Naive B cell (primary cell): ENCODE measurements around the gene PRDX5. TPM values are rescaled to one million over a fixed set of nuclear protein-coding genes. Genes with fewer than 3 reads are reported as not detected.

ENCODE experiments used
- ATAC-seq, 2 donors: fragments of 150-1000 bp; cut with Tn5 transposase; 2 replicates each; pipeline ENCODE4 v1.10.0; 2021; ENCODE audit warnings: low read depth in 2 of 2, mild to moderate bottlenecking in 2 of 2, moderate library complexity in 2 of 2
- DNase-seq: peaks from one replicate; pipeline ENCODE4 v3.0.0; 2022
- H3K27ac Mint-ChIP-seq, 6 donors: one replicate each; pipeline ENCODE4 v1.8.0; 2020 to 2022; ENCODE audit warnings: mild to moderate bottlenecking in 6 of 6, mixed read lengths in 6 of 6, moderate library complexity in 5 of 6, inconsistent platforms in 2 of 6
- H3K27me3 Mint-ChIP-seq, 3 donors: one replicate each; pipeline ENCODE4 v1.8.0; 2021 to 2022; ENCODE audit warnings: mixed read lengths in 3 of 3, mild to moderate bottlenecking in 1 of 3
- H3K36me3 Mint-ChIP-seq, 2 donors: one replicate each; pipeline ENCODE4 v1.8.0; 2020 to 2022; ENCODE audit warnings: mixed read lengths in 2 of 2, inconsistent platforms in 1 of 2, mild to moderate bottlenecking in 1 of 2
- H3K4me1 Mint-ChIP-seq, 3 donors: one replicate each; pipeline ENCODE4 v1.8.0; 2020 to 2022; ENCODE audit warnings: mixed read lengths in 3 of 3, inconsistent platforms in 1 of 3, mild to moderate bottlenecking in 1 of 3, moderate library complexity in 1 of 3
- H3K4me3 Mint-ChIP-seq, 8 donors: one replicate each; pipeline ENCODE4 v1.8.0; 2020 to 2022; ENCODE audit warnings: mild to moderate bottlenecking in 8 of 8, mixed read lengths in 8 of 8, moderate library complexity in 8 of 8, inconsistent platforms in 2 of 8
- H3K9me3 Mint-ChIP-seq, 7 donors: one replicate each; pipeline ENCODE4 v1.8.0; 2020 to 2022; ENCODE audit warnings: mixed read lengths in 7 of 7, mild to moderate bottlenecking in 5 of 7, inconsistent platforms in 2 of 7, moderate library complexity in 1 of 7
- polyA plus RNA-seq, 6 donors: library from polyadenylated mRNA; unstranded; fragments of 300-500 nt; fragmentation: Illumina TruSeq; gene quantifications; one replicate each; pipeline ENCODE4 v1.2.3, GENCODE V29; 2021; ENCODE audit warnings: low read depth in 6 of 6

The PRDX5 gene
- polyA plus RNA-seq, 6 donors from 2014 or later = 229 to 385 (median 248) TPM

DNA sequence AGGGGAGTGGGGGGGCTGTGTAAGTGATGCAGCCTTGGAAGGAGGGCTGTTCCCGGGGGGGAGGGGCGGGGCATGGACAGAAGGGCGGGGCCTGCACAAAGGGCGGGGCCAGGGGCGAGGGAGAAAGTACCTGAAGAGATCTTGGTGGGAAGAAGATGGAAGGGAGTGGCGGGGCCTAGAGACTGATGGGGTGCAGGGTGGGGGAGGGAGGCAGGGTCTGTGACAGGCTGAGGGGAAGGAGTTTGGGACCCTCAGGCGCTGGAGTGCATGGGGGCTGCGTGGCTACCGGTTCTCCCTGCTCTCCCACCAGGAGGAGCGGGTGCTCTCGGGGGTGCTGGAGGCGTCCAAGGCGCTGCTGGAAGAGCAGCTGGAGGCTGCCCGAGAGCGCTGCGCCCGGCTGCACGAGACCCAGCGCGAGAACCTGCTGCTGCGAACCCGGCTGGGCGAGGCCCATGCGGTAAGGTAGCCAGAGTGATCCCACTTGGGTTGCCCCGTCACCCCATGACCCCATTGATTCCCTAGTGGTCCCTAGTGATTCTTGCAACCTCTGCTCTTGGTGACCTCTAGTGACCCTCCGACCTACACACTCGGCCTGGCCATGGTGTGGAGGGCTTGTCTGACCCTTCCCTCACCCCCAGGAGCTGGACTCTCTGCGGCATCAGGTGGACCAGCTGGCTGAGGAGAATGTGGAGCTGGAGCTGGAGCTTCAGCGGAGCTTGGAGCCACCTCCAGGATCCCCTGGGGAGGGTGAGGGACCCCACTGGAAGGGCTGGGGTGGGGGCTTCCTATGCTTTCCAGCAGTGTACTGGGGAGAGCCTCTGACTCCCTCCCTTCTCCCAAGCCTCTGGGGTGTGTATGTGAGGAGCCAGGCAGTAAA is 25.2 kb downstream of the PRDX5 start:
- Mint-ChIP-seq H3K27me3 (no peaks in the 10 kb centered on the region), H3K36me3 (no peaks in the 10 kb centered on the region), H3K4me3 (peak overlapping the region in 5 of 8 donors; percentile 51 to 94 (median 67)), H3K27ac (peak overlapping the region; percentile 32 to 99 (median 62)), H3K4me1 (peaks cover 41 to 48% (median 46%) of the 10 kb centered on the region in 3 donors), H3K9me3 (no peaks in the 10 kb centered on the region)
- no peak for ATAC-seq
- DNase-seq = no peak

- DNase-seq (no peak), ATAC-seq (no peak)
- Mint-ChIP-seq H3K4me1 (peaks cover 37 to 52% (median 46%) of the 10 kb centered on the region in 3 donors), H3K27ac (peak overlapping the region in 1 of 6 donors; percentile 65), H3K4me3 (no peak overlapping the region), H3K36me3 (no peaks in the 10 kb centered on the region), H3K9me3 (no peaks in the 10 kb centered on the region), H3K27me3 (no peaks in the 10 kb centered on the region)
Measured at GRCh38 chr11:64343767-64344559, 26.0 kb downstream of the PRDX5 start.

DNA sequence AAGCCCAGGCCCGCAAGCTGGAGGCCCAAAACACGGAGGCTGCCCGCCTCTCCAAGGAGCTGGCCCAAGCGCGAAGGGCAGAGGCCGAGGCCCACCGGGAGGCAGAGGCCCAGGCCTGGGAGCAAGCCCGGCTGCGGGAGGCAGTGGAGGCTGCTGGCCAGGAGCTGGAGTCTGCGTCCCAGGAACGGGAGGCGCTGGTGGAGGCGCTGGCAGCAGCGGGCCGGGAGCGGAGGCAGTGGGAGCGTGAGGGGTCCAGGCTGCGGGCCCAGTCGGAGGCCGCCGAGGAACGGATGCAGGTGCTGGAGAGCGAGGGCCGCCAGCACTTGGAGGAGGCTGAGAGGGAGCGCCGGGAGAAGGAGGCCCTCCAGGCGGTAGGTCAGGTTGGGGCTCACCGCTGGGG is 26.9 kb downstream of the PRDX5 start:
- H3K9me3 Mint-ChIP-seq = no peaks in the 10 kb centered on the region
- H3K27ac Mint-ChIP-seq = no peak overlapping the region
- no peak overlapping the region for H3K4me3 Mint-ChIP-seq
- ATAC-seq = no peak
- no peak for DNase-seq
- no peaks in the 10 kb centered on the region for H3K27me3 Mint-ChIP-seq
- H3K4me1 Mint-ChIP-seq = peaks cover 29 to 48% (median 38%) of the 10 kb centered on the region in 3 donors
- H3K36me3 Mint-ChIP-seq = no peaks in the 10 kb centered on the region

DNA sequence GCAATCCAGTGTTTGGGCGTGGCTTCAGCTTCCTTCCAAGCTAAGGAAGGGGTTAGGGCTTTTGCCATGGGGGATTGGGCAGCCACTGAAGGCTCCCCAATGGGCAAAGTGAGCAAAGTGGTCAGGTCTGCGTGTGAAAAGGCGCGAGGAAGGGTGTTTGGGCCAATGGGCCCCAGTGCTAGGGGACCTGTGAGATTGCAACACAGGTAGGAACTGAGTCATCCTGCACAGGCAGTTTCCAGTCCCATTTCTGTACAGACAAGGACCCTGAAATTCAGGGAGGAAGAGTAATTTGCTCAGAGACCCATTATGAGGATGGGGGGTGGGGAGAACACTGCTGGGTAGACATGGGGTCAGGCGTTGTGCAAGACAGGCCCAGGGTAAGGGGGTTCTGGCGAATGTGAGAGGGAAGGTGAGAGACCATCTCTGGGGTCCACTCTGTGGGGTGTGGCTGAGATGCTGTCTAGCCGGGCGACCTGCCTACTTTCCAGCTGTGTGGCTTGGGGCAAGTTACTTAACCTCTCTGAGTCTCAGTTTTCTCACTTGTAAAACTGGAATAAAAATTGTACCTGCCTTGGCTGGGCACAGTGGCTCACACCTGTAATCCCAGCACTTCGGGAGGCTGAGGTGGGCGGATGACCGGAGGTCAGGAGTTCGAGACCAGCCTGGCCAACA is 29.4 kb downstream of the PRDX5 start:
- DNase-seq (no peak), ATAC-seq (no peak)
- H3K9me3 Mint-ChIP-seq = no peaks in the 10 kb centered on the region
- H3K4me1 Mint-ChIP-seq = peaks cover 8 to 29% (median 18%) of the 10 kb centered on the region in 3 donors
- peak overlapping the region in 1 of 6 donors; percentile 44 for H3K27ac Mint-ChIP-seq
- no peak overlapping the region for H3K4me3 Mint-ChIP-seq
- H3K36me3 Mint-ChIP-seq = no peaks in the 10 kb centered on the region
- H3K27me3 Mint-ChIP-seq = no peaks in the 10 kb centered on the region

GRCh38 chr11:64348383-64349024 is 30.6 kb downstream of the PRDX5 start:
- H3K4me1 Mint-ChIP-seq = peaks cover 8 to 29% (median 13%) of the 10 kb centered on the region in 3 donors
- no peaks in the 10 kb centered on the region for H3K36me3 Mint-ChIP-seq
- H3K9me3 Mint-ChIP-seq = no peaks in the 10 kb centered on the region
- DNase-seq (no peak), ATAC-seq (no peak)
- no peaks in the 10 kb centered on the region for H3K27me3 Mint-ChIP-seq
- no peak overlapping the region for H3K4me3 Mint-ChIP-seq
- peak overlapping the region in 1 of 6 donors; percentile 36 for H3K27ac Mint-ChIP-seq

GRCh38 chr11:64349025-64349387 is 31.1 kb downstream of the PRDX5 start:
- DNase-seq (no peak), ATAC-seq (no peak)
- Mint-ChIP-seq H3K36me3 (no peaks in the 10 kb centered on the region), H3K4me1 (peaks cover 8 to 29% (median 13%) of the 10 kb centered on the region in 3 donors), H3K9me3 (no peaks in the 10 kb centered on the region), H3K4me3 (no peak overlapping the region), H3K27ac (no peak overlapping the region), H3K27me3 (no peaks in the 10 kb centered on the region)

DNA sequence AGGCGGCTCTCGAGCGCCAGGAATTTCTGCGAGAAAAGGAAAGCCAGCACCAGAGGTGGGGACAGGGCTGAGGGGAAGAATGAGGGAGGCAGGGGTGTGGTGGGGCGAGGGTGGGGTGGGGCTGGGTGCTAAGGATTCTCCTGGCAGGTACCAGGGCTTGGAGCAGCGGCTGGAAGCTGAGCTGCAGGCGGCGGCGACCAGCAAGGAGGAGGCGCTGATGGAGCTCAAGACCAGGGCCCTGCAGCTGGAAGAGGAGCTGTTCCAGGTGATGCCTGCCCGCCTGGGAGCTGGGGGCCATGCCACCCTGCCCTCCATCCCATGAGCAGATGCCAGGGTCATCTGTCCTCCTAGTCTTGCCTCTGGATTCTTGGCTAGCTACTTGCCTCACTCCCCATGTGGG is 31.5 kb downstream of the PRDX5 start:
- H3K9me3 Mint-ChIP-seq = no peaks in the 10 kb centered on the region
- ATAC-seq = no peak
- no peak for DNase-seq
- H3K4me1 Mint-ChIP-seq = peaks cover 8 to 29% (median 13%) of the 10 kb centered on the region in 3 donors
- no peak overlapping the region for H3K4me3 Mint-ChIP-seq
- H3K27me3 Mint-ChIP-seq = no peaks in the 10 kb centered on the region
- H3K36me3 Mint-ChIP-seq = no peaks in the 10 kb centered on the region
- H3K27ac Mint-ChIP-seq = no peak overlapping the region

DNA sequence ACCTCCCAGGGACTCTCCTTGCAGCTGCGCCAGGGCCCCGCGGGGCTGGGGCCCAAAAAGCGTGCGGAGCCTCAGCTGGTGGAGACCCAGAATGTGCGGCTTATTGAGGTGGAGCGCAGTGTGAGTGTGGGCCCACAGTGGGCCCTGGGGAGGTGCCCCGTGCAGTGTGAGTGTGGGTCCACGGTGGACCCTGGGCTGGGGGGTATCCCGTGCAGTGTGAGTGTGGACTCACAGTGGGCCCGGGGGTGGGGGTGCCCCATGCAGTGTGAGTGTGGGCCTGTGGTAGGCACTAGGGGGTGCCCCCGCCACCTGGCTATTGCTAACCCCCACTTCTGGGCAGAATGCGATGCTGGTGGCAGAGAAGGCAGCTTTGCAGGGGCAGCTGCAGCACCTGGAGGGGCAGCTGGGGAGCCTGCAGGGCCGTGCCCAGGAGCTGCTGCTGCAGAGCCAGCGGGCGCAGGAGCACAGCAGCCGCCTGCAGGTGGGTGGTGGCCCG is 33.3 kb downstream of the PRDX5 start:
- Mint-ChIP-seq H3K4me3 (peak overlapping the region in 1 of 8 donors; percentile 40), H3K9me3 (no peaks in the 10 kb centered on the region), H3K36me3 (no peaks in the 10 kb centered on the region), H3K4me1 (peaks cover 4 to 23% (median 15%) of the 10 kb centered on the region in 3 donors), H3K27ac (peak overlapping the region in 1 of 6 donors; percentile 16), H3K27me3 (no peaks in the 10 kb centered on the region)
- DNase-seq (no peak), ATAC-seq (no peak)

- H3K4me1 Mint-ChIP-seq = peaks cover 4 to 19% (median 17%) of the 10 kb centered on the region in 3 donors
- peak overlapping the region in 2 of 6 donors; percentile 16 to 50 for H3K27ac Mint-ChIP-seq
- no peaks in the 10 kb centered on the region for H3K27me3 Mint-ChIP-seq
Measured at GRCh38 chr11:64352099-64352994, 34.4 kb downstream of the PRDX5 start.

DNA sequence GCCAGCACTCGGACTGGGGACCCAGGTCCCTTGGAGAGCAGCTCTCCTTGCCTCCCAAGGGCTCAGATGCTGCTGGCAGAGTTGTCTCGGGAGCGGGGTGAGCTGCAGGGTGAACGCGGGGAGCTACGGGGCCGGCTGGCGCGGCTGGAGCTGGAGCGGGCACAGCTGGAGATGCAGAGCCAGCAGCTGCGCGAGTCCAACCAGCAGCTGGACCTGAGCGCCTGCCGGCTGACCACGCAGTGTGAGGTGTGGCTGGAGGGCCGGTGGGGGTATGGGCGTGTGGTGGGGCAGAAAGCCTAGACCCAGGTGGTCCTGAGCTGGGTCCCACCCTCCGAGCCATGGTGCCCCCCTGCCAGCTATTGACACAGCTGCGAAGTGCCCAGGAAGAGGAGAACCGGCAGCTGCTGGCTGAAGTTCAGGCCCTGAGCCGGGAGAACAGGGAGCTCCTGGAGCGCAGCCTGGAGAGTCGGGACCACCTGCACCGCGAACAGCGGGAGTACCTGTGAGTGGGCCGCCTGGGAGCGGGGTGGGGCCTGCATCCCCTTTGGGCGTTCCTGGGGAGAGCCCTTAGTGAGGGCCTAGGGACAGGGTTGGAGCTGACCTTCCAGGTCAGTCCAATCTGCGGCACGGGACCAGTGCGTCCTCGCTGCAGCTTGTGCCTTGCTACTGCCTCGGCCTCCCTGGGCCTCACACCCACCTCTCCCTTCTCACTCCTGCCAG is 35.2 kb downstream of the PRDX5 start:
- Mint-ChIP-seq H3K36me3 (peaks cover 0 to 7% of the 10 kb centered on the region in 2 donors), H3K4me3 (no peak overlapping the region)

More at GRCh38 chr11:64352099-64352994, 34.4 kb downstream of the PRDX5 start:
- DNase-seq (no peak), ATAC-seq (no peak)
- Mint-ChIP-seq H3K4me3 (no peak overlapping the region), H3K36me3 (peaks cover 0 to 7% of the 10 kb centered on the region in 2 donors), H3K9me3 (no peaks in the 10 kb centered on the region)

GRCh38 chr11:64353715-64354506 is 36.0 kb downstream of the PRDX5 start:
- Mint-ChIP-seq H3K4me3 (peak overlapping the region in 1 of 8 donors; percentile 40), H3K27me3 (no peaks in the 10 kb centered on the region), H3K36me3 (peaks cover 0 to 7% of the 10 kb centered on the region in 2 donors), H3K9me3 (no peaks in the 10 kb centered on the region), H3K4me1 (peaks cover 10 to 24% (median 20%) of the 10 kb centered on the region in 3 donors), H3K27ac (no peak overlapping the region)
- ATAC-seq = no peak
- DNase-seq = no peak

More for the DNA sequence above, 35.2 kb downstream of the PRDX5 start:
- ATAC-seq (no peak), DNase-seq (no peak)
- Mint-ChIP-seq H3K27ac (no peak overlapping the region), H3K9me3 (no peaks in the 10 kb centered on the region), H3K27me3 (no peaks in the 10 kb centered on the region), H3K4me1 (peaks cover 9 to 25% (median 21%) of the 10 kb centered on the region in 3 donors)
